ENCODE results near the gene SIRT2. TPM values are rescaled to one million over a fixed set of nuclear protein-coding genes. Genes with fewer than 3 reads are reported as not detected.

SIRT2 gene
- total and polyA plus RNA-seq, 2 of the 13 experiments (the other 11 are each of a cell fraction or from before 2014, with no cell fraction given): 22.3 to 26.1 TPM

DNA sequence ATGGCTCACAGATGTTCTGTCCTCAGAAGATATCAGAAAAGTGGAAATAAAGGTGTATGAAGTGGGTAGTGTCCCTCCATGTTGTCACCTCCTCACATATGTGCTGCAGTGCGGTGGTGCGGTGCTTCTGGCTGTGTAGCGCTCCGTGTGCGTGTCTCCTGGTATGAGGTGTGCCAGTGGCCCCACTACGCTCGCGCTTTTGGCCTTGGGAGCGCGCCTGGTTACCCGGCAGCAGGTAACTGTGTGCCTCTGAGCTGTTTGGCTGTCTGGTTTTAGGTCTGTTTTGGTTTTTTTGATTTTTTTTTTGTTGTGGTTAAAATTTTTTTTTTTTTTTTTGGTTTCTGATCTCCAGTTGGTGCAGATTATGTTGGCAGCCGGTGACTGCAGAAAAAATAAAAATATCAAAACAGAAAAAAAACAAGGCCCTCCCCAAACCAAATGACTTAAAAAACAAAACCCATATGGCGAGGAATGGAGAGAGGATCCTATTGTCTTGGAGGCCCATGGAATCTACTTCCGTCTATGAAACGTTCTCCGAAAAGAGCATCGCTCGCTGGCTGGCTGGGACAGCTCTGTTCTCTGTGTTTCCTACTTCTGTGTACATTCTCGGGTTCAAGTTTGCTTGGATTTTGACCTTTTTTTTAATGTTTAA lies 57.5 kb downstream of the SIRT2 start:
- Histone ChIP-seq H3K9ac (ENCODE audit: insufficient read depth, low read depth, low read length) (no peak overlapping the region), H3K4me1 (ENCODE audit: insufficient read depth, low read length) (peaks cover 98% of the 10 kb centered on the region), H3K4me2 (ENCODE audit: low read depth, low read length) (no peak overlapping the region), H3K27ac (ENCODE audit: extremely low read length, insufficient read depth, low read length) (peak overlapping the region; percentile 14), H4K20me1 (ENCODE audit: insufficient read depth, low read length) (peaks cover 49% of the 10 kb centered on the region), H3K79me2 (ENCODE audit: insufficient read depth, low read length) (peaks cover 45% of the 10 kb centered on the region), H3K9me3 (ENCODE audit: low read length) (no peaks in the 10 kb centered on the region), H2AFZ (ENCODE audit: low read length) (no peak overlapping the region), H3K36me3 (replicated peaks in 1 of 2; ENCODE audit: control insufficient read depth in 1 of 2, insufficient read depth in 2 of 2, low read length in 2 of 2) (peaks cover 56 to 99% of the 10 kb centered on the region in 2 experiments), H3K27me3 (ENCODE audit: control insufficient read depth in 1 of 2, insufficient read depth in 2 of 2, low read length in 2 of 2) (no peaks in the 10 kb centered on the region), H3K4me3 (replicated peaks in 1 of 3; ENCODE audit: insufficient read depth in 1 of 3, low read depth in 2 of 3, low read length in 3 of 3) (no peak overlapping the region)
- intact Hi-C loops (cut with micrococcal nuclease; ENCODE audit: unreplicated experiment) (no loop called here), in situ Hi-C loops (cut with HindIII; ENCODE audit: extremely low pct_ligation_motif_present, low pct_unique_long_range_greater_than_20kb) (no loop called here)
- CTCF ChIA-PET (ENCODE audit: low intra/inter-chr PET ratio, low total read pairs): no interaction called here
- 96% methylated on average over 19 of the region's 19 CpGs for WGBS (ENCODE audit: low lambda C conversion rate)
- BruUV-seq (replicated peaks): TSS peak; percentile 5
- TF ChIP-seq ZFP37 (CRISPR knock-in tag; IDR thresholded peaks at IDR 0.05; ENCODE audit: borderline replicate concordance): no peak
- peak; percentile 33; the same call in 1 of the 2 replicates for TF ChIP-seq ZBTB33 (CRISPR knock-in tag; IDR thresholded peaks at IDR 0.05)
- peak; percentile 57; the same call in 1 of the 2 replicates for TF ChIP-seq POLR2AphosphoS2 (IDR thresholded peaks at IDR 0.05; ENCODE audit: low read depth, low read length)
- peak; percentile 3 to 55; a peak in 2 of 4 replicates for TF ChIP-seq POLR2A (IDR thresholded peaks at IDR 0.05; ENCODE audit: insufficient read depth in 1 of 2, low read depth in 2 of 2, low read length in 2 of 2)
- TF ChIP-seq RBFOX2 (IDR thresholded peaks at IDR 0.05; ENCODE audit: low read depth, low read length): peak; percentile 66
- TF ChIP-seq RFX5 (IDR thresholded peaks at IDR 0.05; ENCODE audit: low read depth, low read length): no peak
- no peak for TF ChIP-seq AHDC1 (CRISPR knock-in tag; IDR thresholded peaks at IDR 0.05; ENCODE audit: borderline replicate concordance)
- TF ChIP-seq AGO2 (optimal IDR thresholded peaks at IDR 0.05; ENCODE audit: low read depth, low read length): peak; percentile 78
- no peak for TF ChIP-seq NBN (conservative IDR thresholded peaks at IDR 0.05)
- DNase-seq (ENCODE audit: low spot score) (no peak), ATAC-seq (no peak), FAIRE-seq (no peak)
- POLR2A ChIA-PET: interaction anchor here (1.4 to 1.7 kb wide), 2 partner anchors 10 kb away, joined by 4 to 16 read pairs; partner anchors contain the start of gene ECH1

Data from HepG2 (cell line).